ENCODE measurements around the gene ARMH2.
A peak's percentile ranks its signal among the peaks of the same experiment; 100 is the strongest.

Gene ARMH2

DNA sequence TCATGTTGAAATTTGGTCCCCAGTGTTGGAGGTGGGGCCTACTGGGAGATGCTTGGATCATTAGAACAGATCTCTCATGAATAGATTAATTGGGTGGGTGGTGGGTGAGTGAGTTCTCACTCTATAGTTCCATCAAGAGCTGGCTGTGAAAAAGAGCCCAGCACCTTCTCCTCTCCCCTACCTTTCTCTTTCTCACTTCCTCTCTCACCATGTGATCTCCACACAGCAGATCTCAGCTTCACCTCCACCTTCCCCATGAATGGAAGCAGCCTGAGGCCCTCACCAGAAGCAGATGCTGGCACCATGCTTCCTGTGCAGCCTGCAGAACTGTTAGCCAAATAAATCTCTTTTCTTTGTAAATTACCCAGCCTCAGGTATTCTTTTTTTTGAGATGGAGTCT lies 36.9 kb downstream of the ARMH2 start:
- no peak for ATAC-seq
- TF ChIP-seq OSR1 (CRISPR knock-in tag; IDR thresholded peaks at IDR 0.05) = no peak
- TF ChIP-seq ZFP30 (CRISPR knock-in tag; IDR thresholded peaks at IDR 0.05) = no peak
- TF ChIP-seq ZC3H10 (CRISPR knock-in tag; IDR thresholded peaks at IDR 0.05) = no peak
- TF ChIP-seq, protein P1, sequence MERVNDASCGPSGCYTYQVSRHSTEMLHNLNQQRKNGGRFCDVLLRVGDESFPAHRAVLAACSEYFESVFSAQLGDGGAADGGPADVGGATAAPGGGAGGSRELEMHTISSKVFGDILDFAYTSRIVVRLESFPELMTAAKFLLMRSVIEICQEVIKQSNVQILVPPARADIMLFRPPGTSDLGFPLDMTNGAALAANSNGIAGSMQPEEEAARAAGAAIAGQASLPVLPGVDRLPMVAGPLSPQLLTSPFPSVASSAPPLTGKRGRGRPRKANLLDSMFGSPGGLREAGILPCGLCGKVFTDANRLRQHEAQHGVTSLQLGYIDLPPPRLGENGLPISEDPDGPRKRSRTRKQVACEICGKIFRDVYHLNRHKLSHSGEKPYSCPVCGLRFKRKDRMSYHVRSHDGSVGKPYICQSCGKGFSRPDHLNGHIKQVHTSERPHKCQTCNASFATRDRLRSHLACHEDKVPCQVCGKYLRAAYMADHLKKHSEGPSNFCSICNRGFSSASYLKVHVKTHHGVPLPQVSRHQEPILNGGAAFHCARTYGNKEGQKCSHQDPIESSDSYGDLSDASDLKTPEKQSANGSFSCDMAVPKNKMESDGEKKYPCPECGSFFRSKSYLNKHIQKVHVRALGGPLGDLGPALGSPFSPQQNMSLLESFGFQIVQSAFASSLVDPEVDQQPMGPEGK (CRISPR knock-in tag; IDR thresholded peaks at IDR 0.05; ENCODE audit: borderline replicate concordance) = no peak
- no peak for TF ChIP-seq ISL1 (CRISPR knock-in tag; IDR thresholded peaks at IDR 0.05)
- TF ChIP-seq BACH2 (CRISPR knock-in tag; IDR thresholded peaks at IDR 0.05; ENCODE audit: borderline replicate concordance) = no peak
- no peak for TF ChIP-seq SNAI2 (CRISPR knock-in tag; IDR thresholded peaks at IDR 0.05)
- no peak for TF ChIP-seq RARB (CRISPR knock-in tag; IDR thresholded peaks at IDR 0.05)
- no peak for TF ChIP-seq GLIS3 (CRISPR knock-in tag; IDR thresholded peaks at IDR 0.05)
- no peak for TF ChIP-seq TOX (CRISPR knock-in tag; IDR thresholded peaks at IDR 0.05; ENCODE audit: borderline replicate concordance)
- TF ChIP-seq, protein P2, sequence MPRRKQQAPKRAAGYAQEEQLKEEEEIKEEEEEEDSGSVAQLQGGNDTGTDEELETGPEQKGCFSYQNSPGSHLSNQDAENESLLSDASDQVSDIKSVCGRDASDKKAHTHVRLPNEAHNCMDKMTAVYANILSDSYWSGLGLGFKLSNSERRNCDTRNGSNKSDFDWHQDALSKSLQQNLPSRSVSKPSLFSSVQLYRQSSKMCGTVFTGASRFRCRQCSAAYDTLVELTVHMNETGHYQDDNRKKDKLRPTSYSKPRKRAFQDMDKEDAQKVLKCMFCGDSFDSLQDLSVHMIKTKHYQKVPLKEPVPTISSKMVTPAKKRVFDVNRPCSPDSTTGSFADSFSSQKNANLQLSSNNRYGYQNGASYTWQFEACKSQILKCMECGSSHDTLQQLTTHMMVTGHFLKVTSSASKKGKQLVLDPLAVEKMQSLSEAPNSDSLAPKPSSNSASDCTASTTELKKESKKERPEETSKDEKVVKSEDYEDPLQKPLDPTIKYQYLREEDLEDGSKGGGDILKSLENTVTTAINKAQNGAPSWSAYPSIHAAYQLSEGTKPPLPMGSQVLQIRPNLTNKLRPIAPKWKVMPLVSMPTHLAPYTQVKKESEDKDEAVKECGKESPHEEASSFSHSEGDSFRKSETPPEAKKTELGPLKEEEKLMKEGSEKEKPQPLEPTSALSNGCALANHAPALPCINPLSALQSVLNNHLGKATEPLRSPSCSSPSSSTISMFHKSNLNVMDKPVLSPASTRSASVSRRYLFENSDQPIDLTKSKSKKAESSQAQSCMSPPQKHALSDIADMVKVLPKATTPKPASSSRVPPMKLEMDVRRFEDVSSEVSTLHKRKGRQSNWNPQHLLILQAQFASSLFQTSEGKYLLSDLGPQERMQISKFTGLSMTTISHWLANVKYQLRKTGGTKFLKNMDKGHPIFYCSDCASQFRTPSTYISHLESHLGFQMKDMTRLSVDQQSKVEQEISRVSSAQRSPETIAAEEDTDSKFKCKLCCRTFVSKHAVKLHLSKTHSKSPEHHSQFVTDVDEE (CRISPR knock-in tag; IDR thresholded peaks at IDR 0.05) = no peak
- TF ChIP-seq ESRRG (CRISPR knock-in tag; IDR thresholded peaks at IDR 0.05) = no peak
- TF ChIP-seq, protein P3, sequence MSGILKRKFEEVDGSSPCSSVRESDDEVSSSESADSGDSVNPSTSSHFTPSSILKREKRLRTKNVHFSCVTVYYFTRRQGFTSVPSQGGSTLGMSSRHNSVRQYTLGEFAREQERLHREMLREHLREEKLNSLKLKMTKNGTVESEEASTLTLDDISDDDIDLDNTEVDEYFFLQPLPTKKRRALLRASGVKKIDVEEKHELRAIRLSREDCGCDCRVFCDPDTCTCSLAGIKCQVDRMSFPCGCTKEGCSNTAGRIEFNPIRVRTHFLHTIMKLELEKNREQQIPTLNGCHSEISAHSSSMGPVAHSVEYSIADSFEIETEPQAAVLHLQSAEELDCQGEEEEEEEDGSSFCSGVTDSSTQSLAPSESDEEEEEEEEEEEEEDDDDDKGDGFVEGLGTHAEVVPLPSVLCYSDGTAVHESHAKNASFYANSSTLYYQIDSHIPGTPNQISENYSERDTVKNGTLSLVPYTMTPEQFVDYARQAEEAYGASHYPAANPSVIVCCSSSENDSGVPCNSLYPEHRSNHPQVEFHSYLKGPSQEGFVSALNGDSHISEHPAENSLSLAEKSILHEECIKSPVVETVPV (CRISPR knock-in tag; IDR thresholded peaks at IDR 0.05) = no peak
- TF ChIP-seq, protein P4, sequence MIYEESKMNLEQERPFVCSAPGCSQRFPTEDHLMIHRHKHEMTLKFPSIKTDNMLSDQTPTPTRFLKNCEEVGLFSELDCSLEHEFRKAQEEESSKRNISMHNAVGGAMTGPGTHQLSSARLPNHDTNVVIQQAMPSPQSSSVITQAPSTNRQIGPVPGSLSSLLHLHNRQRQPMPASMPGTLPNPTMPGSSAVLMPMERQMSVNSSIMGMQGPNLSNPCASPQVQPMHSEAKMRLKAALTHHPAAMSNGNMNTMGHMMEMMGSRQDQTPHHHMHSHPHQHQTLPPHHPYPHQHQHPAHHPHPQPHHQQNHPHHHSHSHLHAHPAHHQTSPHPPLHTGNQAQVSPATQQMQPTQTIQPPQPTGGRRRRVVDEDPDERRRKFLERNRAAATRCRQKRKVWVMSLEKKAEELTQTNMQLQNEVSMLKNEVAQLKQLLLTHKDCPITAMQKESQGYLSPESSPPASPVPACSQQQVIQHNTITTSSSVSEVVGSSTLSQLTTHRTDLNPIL (CRISPR knock-in tag; IDR thresholded peaks at IDR 0.05; ENCODE audit: low read depth) = no peak
- no peak for TF ChIP-seq ZNF8 (CRISPR knock-in tag; IDR thresholded peaks at IDR 0.05)
- no peak for TF ChIP-seq ARNTL (CRISPR knock-in tag; IDR thresholded peaks at IDR 0.05; ENCODE audit: borderline replicate concordance, low read depth)
- no peak for TF ChIP-seq CSDC2 (CRISPR knock-in tag; IDR thresholded peaks at IDR 0.05)
- TF ChIP-seq ZFP3 (CRISPR knock-in tag; IDR thresholded peaks at IDR 0.05) = no peak

DNA sequence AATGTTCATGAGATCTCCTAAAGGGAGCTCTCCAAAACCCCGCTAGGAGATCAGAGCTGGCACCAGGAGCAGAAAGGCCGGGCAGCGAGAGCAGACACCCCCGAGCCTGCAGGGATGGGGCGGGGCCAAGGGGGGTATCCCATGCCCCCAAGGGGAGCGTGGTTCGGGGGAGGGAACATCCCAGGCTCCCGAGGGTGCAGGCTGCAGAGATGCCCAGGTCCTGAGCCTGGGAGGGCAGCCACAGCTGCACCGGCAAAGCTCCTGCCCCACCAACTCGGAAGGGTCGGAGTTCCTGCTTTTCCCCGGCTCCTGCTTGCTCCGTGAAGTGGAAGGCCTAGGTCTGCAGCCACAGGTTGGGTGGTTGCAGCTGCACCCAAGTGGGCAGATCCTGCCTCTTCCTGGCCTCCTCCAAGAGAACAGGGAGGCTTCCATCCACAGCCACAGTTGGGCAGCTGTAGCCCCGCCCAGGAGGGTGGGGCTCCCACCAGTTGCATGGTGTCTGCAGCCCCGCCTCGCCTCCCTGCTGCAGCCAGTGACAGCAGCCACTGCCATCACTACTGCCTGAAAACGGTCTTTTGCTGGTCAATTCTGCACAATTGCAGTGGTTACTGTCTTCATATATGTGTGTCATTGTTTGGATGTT lies 37.4 kb downstream of the ARMH2 start:
- TF ChIP-seq SNAI2 (CRISPR knock-in tag; IDR thresholded peaks at IDR 0.05) (no peak), ZFP3 (CRISPR knock-in tag; IDR thresholded peaks at IDR 0.05) (no peak), TOX (CRISPR knock-in tag; IDR thresholded peaks at IDR 0.05; ENCODE audit: borderline replicate concordance) (no peak), PPARA (CRISPR knock-in tag; IDR thresholded peaks at IDR 0.05; ENCODE audit: borderline replicate concordance) (no peak), ZNF8 (CRISPR knock-in tag; IDR thresholded peaks at IDR 0.05) (no peak), ZC3H10 (CRISPR knock-in tag; IDR thresholded peaks at IDR 0.05) (no peak), CSDC2 (CRISPR knock-in tag; IDR thresholded peaks at IDR 0.05) (no peak), ARNTL (CRISPR knock-in tag; IDR thresholded peaks at IDR 0.05; ENCODE audit: borderline replicate concordance, low read depth) (no peak), ZNF70 (CRISPR knock-in tag; IDR thresholded peaks at IDR 0.05) (no peak), RARB (CRISPR knock-in tag; IDR thresholded peaks at IDR 0.05) (no peak), ZFP30 (CRISPR knock-in tag; IDR thresholded peaks at IDR 0.05) (no peak), OSR1 (CRISPR knock-in tag; IDR thresholded peaks at IDR 0.05) (no peak), ZNF565 (CRISPR knock-in tag; conservative IDR thresholded peaks at IDR 0.05; ENCODE audit: low read depth) (no peak), TCF4 (CRISPR knock-in tag; IDR thresholded peaks at IDR 0.05; ENCODE audit: borderline replicate concordance) (no peak)
- TF ChIP-seq, protein P3 (CRISPR knock-in tag; IDR thresholded peaks at IDR 0.05) = no peak
- TF ChIP-seq, protein P1 (CRISPR knock-in tag; IDR thresholded peaks at IDR 0.05; ENCODE audit: borderline replicate concordance) = no peak
- TF ChIP-seq, protein P4 (CRISPR knock-in tag; IDR thresholded peaks at IDR 0.05; ENCODE audit: low read depth) = no peak
- TF ChIP-seq, protein P2 (CRISPR knock-in tag; IDR thresholded peaks at IDR 0.05) = no peak
- peak; percentile 77 for ATAC-seq

Data from SK-N-SH treated with all-trans-retinoic acid at 6 μM for 48 hours (cell line).